RWPE2 (cell line): Measurements from ENCODE around the gene PDC.
A peak's percentile ranks its signal among the peaks of the same experiment; 100 is the strongest.

Source experiments
- ATAC-seq: fragments of 200-7000 bp; cut with Tn5 transposase; 3 replicates; pipeline ENCODE4 v1.9.1; 2021; ENCODE audit warnings: low read depth
- DNase-seq: peaks from one replicate; pipeline ENCODE4 v3.0.0-alpha.2; 2020; ENCODE audit warnings: low spot score
- H3K27ac ChIP-seq: fragments of 450-650 bp; 2 replicates; pipeline ENCODE4 v1.5.1; 2017; ENCODE audit warnings: mild to moderate bottlenecking; ENCODE audit not compliant: poor library complexity, severe bottlenecking
- H3K27me3 ChIP-seq: fragments of 250-450 bp; sonication (Bioruptor Pico); 2 replicates; pipeline ENCODE4 v1.5.1; 2021; ENCODE audit warnings: mild to moderate bottlenecking, moderate library complexity; ENCODE audit not compliant: insufficient read depth, poor library complexity, severe bottlenecking
- H3K36me3 ChIP-seq: fragments of 250-450 bp; sonication (Bioruptor Pico); 2 replicates; pipeline ENCODE4 v1.5.1; 2020; ENCODE audit warnings: low read depth, mild to moderate bottlenecking, moderate library complexity
- H3K4me1 ChIP-seq: fragments of 250-450 bp; sonication (Bioruptor Pico); 2 replicates; pipeline ENCODE4 v1.5.1; 2021; ENCODE audit warnings: mild to moderate bottlenecking, moderate library complexity; ENCODE audit not compliant: insufficient read depth, poor library complexity, severe bottlenecking
- H3K4me3 ChIP-seq: fragments of 250-450 bp; sonication (Bioruptor Pico); 2 replicates; pipeline ENCODE4 v1.5.1; 2021; ENCODE audit warnings: mild to moderate bottlenecking, moderate library complexity; ENCODE audit not compliant: severe bottlenecking
- H3K9me3 ChIP-seq: fragments of 250-450 bp; sonication (Bioruptor Pico); 2 replicates; pipeline ENCODE4 v1.5.1; 2021; ENCODE audit warnings: mild to moderate bottlenecking, moderate library complexity; ENCODE audit not compliant: severe bottlenecking
- TF ChIP-seq, protein P1 (sequence below): fragments of 450-650 bp; IDR thresholded peaks from one replicate; pipeline ENCODE4 v1.5.1; 2017; ENCODE audit warnings: mild to moderate bottlenecking, moderate library complexity; ENCODE audit not compliant: poor library complexity, severe bottlenecking

PDC gene

DNA sequence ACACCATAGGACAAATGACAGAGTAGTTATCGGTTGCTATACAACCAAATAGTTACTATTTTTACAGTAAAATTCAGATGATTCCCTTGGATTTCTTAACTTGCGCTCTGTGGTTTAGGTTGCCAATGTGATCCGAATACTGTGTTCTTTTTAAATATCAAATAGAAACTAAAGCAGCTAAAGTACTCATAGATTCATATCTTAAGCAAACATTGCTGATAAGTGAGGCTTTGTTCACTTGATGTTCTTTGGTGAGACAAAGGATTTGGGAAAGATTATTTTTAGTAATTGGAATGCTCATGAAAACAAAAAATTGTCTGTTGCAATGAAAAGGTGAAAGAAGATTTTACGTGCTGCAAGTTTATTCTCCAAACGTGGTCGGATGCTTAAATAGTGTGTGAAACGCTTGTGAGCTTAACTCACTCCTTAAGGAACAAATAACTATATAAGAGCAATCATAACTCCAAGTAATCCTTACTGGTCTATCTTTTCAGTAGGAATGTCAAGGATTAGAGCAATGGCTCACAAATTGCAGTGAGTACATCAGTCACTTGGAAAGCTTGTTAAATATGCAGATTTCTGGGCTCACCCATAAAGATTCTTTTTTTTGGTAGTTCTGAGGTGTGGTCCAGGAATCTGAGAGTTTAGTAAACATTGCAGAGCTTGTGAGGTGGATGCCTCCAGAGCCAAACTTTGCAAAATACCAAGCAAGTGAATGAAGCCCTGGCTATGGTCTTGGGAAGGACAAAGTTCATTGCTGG lies 31.8 kb upstream of the PDC start:
- peaks cover 50% of the 10 kb centered on the region for H3K4me1 ChIP-seq
- TF ChIP-seq, protein P1, sequence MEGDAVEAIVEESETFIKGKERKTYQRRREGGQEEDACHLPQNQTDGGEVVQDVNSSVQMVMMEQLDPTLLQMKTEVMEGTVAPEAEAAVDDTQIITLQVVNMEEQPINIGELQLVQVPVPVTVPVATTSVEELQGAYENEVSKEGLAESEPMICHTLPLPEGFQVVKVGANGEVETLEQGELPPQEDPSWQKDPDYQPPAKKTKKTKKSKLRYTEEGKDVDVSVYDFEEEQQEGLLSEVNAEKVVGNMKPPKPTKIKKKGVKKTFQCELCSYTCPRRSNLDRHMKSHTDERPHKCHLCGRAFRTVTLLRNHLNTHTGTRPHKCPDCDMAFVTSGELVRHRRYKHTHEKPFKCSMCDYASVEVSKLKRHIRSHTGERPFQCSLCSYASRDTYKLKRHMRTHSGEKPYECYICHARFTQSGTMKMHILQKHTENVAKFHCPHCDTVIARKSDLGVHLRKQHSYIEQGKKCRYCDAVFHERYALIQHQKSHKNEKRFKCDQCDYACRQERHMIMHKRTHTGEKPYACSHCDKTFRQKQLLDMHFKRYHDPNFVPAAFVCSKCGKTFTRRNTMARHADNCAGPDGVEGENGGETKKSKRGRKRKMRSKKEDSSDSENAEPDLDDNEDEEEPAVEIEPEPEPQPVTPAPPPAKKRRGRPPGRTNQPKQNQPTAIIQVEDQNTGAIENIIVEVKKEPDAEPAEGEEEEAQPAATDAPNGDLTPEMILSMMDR: no peak
- DNase-seq (no peak), ATAC-seq (peak; percentile 62)
- H3K9me3 ChIP-seq: no peaks in the 10 kb centered on the region
- no peaks in the 10 kb centered on the region for H3K36me3 ChIP-seq
- no peaks in the 10 kb centered on the region for H3K27me3 ChIP-seq
- peak overlapping the region; percentile 95 for H3K27ac ChIP-seq
- H3K4me3 ChIP-seq: no peak overlapping the region

DNA sequence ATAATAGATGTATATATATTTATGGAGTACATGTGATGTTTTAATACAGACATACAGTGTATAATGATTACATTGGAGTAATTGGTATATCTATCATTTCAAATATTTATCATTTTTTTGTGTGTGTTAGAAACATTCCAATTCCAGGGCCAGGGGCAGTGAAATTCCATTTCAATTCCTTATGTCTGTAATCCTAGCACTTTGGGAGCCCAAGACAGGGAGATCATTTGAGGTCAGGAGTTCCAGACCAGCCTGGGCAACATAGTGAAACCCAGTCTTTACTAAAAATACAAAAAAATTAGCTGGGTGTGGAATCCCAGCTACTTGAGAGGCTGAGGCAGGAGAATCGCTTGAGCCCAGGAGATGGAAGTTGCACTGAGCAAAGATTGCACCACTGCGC lies 30.4 kb upstream of the PDC start:
- H3K4me1 ChIP-seq: peaks cover 59% of the 10 kb centered on the region
- no peak overlapping the region for H3K4me3 ChIP-seq
- H3K27me3 ChIP-seq: no peaks in the 10 kb centered on the region
- H3K36me3 ChIP-seq: no peaks in the 10 kb centered on the region
- no peak for DNase-seq
- H3K27ac ChIP-seq: peak overlapping the region; percentile 95
- no peaks in the 10 kb centered on the region for H3K9me3 ChIP-seq
- TF ChIP-seq, protein P1: no peak
- no peak for ATAC-seq

DNA sequence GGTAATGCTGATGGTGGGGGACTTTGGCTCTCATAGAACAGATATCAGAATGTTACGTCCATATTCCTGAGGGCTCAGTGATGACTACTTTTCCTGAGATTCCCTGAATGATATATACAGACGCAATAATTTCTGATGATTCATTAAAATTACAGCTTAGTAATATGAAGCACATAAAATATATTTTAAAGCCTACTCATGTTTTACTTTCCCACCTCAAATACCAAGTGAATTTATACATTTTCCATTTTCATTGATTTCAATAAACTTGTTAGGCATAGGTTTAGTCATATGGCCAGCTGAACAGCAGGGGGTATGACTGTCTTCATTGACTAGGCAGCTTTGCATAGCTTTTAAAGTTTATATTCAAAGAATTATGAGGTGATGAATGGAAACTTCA lies 26.2 kb upstream of the PDC start:
- DNase-seq: no peak
- Histone ChIP-seq H3K36me3 (no peaks in the 10 kb centered on the region), H3K4me1 (peaks cover 27% of the 10 kb centered on the region), H3K27me3 (no peaks in the 10 kb centered on the region), H3K27ac (peak overlapping the region; percentile 72), H3K4me3 (no peak overlapping the region), H3K9me3 (no peaks in the 10 kb centered on the region)
- ATAC-seq: peak; percentile 80
- TF ChIP-seq, protein P1: peak; percentile 38

DNA sequence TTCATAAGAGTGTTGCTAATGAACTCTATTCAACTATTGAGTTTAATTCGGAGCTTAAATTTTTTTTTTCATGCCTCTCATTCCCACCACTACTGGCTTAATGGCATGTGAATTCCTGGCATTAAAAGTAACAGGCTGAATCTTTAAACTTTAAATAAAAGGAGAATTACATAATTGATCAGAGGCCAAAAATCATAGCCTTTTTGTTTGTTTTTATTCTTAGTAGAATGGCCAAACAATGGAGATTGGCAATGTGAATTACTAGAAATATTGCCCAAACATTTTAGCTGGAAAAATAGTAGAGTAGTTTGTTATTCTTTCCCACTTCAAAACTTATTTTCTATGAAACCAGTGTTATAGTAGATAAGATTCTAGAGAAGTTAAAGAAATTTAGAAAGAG lies 25.1 kb upstream of the PDC start:
- TF ChIP-seq, protein P1: no peak
- peak overlapping the region; percentile 72 for H3K27ac ChIP-seq
- H3K4me3 ChIP-seq: no peak overlapping the region
- peaks cover 24% of the 10 kb centered on the region for H3K4me1 ChIP-seq
- ATAC-seq (no peak), DNase-seq (no peak)
- H3K27me3 ChIP-seq: no peaks in the 10 kb centered on the region
- no peaks in the 10 kb centered on the region for H3K36me3 ChIP-seq
- no peaks in the 10 kb centered on the region for H3K9me3 ChIP-seq

DNA sequence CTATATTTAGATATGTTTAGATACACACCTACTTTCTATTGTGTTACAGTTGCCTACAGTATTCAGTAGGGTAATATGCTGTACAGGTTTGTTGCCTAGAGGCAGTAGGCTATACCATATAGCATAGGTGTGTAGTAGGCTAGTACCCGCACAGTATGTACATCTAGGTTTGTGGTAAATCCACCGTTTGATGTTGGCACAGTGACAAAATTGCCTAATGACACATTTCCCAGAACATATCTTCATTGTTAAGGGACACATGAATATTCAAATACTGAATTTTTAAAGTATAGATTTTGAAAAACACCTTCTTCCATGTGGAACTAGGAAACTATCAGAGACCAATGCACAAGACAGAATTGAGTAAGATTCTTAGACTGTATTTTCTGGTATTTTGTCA lies 22.6 kb upstream of the PDC start:
- Histone ChIP-seq H3K4me3 (no peak overlapping the region), H3K4me1 (peaks cover 24% of the 10 kb centered on the region)

More for the DNA sequence above, 22.6 kb upstream of the PDC start:
- Histone ChIP-seq H3K9me3 (no peaks in the 10 kb centered on the region), H3K27me3 (no peaks in the 10 kb centered on the region), H3K36me3 (no peaks in the 10 kb centered on the region), H3K27ac (peak overlapping the region; percentile 31)
- DNase-seq (no peak), ATAC-seq (no peak)
- TF ChIP-seq, protein P1: no peak
